ENCODE measurements around the gene CTSZ.

Gene CTSZ

GRCh38 chr20:59031564-59032022 is 24.5 kb upstream of the CTSZ start:
- no peak for DNase-seq

- no peak for DNase-seq
Observed at GRCh38 chr20:59030911-59031563, 24.0 kb upstream of the CTSZ start.

DNA sequence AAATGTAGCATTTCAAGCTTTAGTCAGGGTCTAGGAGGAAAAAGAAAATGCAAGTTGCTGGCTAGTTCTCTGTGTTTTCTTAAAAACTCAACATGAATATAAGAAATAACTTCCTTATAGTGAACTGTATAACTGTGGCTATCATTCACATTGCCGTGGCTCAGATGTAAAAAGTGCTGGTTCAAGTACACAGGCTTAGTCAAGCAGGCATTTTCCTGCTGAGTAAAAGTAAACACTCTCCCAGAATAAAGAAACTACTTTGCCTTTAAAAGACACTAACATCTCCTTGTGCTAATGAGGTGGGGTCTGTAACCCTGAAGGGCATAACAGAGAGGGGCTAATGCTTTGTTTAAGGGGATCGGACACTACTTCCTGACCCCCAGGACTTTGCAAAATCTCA is 21.8 kb upstream of the CTSZ start:
- no peak for DNase-seq

- DNase-seq, result no peak
Observed at GRCh38 chr20:59027741-59028320, 20.8 kb upstream of the CTSZ start.

DNA sequence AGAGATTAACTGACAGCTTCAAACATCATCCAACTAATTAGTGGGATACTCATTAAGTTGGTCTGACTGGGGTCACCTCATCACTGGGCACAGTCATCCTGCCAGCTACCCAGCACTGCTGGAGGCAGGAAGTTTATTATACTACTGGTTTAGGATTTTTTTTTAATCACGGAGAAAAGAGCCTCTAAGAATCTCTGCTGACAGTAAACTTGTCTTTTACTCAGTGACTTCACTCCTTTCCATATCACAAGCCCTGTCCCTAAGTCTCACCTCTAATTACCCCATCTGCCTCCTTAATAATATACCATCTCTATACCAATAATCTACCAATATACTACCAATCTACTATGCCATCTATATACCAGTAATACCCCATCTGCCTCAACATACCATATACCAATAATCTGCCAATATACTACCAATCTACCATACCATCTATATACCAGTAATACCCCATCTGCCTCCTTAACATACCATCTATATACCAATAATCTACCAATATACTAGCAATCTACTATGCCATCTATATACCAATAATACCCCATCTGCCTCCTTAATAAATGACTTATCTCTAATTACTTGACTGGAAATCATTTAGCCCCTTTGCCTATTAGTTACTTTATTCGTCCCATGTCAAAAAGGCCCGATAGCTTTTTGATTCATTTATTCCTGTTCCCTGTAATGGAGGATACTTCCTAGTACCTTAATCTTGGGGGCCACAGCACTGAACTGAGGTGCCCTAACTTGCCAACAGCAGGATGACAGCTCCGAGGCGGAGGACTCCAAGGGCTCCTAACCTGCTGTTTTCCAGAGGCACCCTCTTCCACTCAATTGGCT is 20.1 kb upstream of the CTSZ start:
- DNase-seq, result no peak

GRCh38 chr20:59025511-59025910 is 18.5 kb upstream of the CTSZ start:
- no peak for DNase-seq

DNA sequence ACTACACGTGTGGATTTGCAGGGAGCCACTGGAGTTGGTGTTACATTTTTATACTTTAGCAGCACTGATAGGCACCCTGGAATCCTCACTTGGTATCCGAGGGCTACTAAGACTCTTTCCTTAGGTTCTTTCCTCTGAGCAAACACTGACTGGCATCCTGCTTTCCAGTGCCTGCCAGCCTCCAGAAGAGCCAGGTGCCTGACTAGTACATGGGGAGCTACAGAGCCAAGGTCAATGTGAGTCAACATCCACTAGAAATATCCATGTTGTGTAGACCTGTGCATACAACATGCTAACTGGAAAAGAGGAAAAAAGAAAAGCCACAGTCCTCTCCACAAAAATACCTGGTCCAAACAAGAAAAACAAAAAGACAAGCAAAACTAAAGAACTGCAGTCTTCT is 18.0 kb upstream of the CTSZ start:
- DNase-seq, result no peak

DNA sequence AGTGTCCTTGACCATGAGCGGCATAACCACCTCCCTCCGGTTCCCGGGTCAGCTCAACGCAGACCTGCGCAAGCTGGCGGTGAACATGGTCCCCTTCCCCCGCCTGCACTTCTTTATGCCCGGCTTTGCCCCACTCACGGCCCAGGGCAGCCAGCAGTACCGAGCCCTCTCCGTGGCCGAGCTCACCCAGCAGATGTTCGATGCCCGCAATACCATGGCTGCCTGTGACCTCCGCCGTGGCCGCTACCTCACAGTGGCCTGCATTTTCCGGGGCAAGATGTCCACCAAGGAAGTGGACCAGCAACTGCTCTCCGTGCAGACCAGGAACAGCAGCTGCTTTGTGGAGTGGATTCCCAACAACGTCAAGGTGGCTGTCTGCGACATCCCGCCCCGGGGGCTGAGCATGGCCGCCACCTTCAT is 17.1 kb upstream of the CTSZ start:
- no peak for DNase-seq

- no peak for DNase-seq
Observed at GRCh38 chr20:59023616-59024015, 16.6 kb upstream of the CTSZ start.

DNA sequence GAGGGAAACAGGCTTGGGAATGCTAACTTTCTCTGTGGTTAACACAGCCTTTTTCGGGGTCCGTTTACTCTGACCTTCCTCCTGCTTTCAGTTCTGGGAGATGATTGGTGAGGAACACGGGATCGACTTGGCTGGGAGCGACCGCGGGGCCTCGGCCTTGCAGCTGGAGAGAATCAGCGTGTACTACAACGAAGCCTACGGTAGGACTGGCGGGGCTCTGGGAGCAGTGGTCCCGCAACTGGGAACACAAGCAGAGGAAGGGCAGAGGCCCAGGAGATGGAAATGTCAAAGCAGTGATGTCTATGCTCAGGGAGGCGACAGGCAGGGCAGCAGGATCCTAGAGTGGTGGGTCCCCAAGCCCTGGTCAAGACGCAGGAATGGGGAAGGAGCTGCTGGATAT is 15.7 kb upstream of the CTSZ start:
- DNase-seq, result no peak

DNA sequence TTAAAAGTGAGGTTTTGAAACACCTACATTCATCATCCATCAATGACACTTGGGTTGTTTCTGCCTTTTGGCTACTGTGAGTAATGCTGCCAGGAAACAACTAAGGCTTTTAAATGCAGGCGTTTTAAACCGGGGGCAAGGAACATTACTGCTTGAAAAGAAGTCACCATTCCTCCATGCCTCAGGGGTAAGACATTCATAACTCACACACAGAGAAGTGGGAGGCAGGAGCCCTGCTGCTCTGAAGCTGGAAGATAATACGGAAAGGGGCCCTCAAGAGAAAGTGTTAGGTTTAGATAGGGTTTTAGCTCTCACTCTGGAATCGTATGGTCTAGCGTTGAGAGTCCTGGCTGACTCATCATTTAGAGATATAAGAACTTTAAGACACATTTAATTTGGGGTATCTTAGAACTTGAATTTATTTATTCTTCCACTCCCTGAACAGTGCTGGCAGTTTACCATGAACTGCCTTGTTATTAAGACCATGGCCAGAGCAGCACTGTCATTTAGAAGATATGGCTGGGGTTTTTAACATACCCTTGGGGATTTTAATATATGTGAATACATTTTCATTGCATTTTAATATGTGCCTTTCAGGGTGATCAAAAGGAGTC is 14.0 kb upstream of the CTSZ start:
- DNase-seq, result no peak

DNA sequence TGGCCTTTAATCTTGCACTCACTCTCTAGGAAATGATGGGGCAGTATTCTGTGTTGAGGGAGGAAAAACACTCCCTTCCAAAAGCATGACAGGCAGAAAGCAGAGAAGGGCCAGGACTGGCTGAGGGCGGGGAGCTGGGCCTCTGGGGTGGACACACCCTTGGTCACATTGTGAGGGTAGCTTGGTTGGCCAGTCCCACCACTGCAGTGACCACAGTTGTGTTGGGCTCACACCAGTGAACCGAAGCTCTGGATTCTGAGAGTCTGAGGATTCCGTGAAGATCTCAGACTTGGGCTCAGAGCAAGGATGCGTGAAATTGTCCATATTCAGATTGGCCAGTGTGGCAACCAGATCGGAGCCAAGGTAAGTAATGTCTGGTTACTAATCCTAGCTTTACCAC is 12.2 kb upstream of the CTSZ start, which contains the start of gene TUBB1:
TSS of gene TUBB1 (plus strand) at position 213 of the 400 bp plus-strand sequence. CDS start at position 307, 94 bp downstream.
- no peak for DNase-seq

DNA sequence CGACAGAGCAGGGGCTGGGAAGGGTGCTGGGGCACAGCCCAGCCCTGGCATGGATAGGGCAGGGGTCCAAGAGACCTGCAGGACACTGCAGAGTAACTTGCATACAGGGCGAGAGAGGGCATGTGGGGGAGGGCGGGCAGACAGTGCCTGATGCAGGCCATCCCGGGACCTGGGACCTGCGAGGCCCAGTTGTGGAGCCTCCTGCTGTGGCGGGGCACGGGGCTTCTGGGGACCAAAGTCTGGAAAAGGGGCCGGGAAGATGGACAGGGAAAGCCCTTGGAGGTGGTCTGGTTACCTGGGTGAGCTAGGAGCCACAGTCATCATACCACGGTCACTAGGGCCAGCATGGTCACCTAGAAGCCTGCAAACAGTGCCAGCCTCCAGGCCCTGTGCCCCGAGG is 11.8 kb upstream of the CTSZ start:
- DNase-seq, result no peak

GRCh38 chr20:59017493-59018231 is 10.6 kb upstream of the CTSZ start:
- DNase-seq, result no peak

DNA sequence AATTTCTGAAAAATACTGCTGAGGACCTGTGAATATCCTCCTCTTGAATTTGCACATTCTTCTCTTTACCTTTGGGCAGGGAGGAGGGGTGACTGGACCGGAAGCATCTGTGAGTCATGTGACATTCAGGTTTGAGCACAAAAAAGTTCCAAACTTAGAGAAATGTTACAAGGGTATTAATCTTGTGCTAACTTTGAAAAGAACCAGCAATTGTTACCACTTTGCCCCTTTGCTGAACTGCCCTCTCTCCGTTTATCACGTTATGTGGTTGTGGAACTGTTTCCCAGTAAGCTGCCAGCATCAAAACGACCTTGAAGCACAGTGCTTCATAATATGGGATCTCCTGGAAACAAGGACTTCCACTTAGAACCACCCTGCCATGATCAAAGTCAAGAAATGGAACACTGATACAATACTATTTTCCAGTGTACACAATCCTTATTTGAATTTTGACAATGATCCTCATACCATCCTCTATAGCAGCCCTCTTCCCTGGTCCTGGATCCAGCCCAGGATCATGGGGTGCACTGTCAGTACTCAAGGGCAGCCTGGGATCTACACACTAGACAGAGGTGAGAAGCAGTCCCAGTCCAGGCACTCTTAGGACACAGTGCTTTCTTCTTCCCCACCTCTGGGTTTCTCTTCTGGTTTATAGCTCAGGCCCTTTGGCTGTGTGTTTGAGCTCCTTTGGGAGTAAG is 9.9 kb upstream of the CTSZ start:
- DNase-seq, result no peak

DNA sequence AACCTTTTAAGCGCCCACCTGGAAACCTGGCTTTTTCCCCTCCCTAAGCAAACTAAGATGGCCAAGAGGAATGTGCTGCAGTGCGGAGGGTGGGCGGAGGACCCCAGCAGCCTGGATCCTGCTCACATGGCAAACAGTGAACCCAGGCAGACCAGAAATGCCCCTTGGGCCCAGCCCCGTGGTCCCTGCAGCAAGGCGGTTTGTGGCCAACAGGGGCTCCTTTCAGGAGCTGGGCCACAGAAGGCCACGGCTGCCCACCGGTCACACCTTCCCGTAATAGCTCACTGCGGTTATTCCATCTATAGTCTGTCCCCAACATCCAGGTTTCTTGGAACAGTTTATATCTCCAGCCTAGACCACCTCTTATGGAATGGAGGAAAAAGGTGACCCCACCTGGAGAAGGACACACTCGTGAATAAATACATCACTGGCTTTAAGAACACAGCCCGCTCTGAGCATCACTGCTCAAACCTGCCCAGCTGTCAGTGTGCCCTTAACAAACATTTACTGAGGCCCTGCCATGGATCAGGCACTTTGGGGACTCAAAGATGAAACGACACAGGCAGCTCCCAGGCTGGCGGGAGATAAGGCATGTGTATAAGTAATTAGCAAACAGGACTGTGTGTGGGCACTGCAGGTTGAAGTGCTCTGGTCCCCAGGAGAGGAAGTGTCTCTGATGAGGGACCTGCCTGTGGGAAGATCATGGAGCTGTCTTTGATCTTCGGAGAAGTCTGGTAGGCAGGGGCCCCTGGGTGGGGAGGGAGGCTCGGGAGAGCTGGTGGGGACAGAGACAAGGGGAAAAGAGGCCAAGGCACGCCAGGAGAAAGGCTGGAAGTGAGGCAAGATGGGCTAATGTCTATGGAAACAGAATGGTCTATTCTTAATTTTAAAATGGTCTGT is 9.0 kb upstream of the CTSZ start:
- DNase-seq, result no peak

- DNase-seq, result no peak
Observed at GRCh38 chr20:59015411-59015810, 8.4 kb upstream of the CTSZ start.

- no peak for DNase-seq
Observed at GRCh38 chr20:59014680-59015389, 7.8 kb upstream of the CTSZ start.

- DNase-seq, result no peak
Observed at GRCh38 chr20:59013959-59014608, 7.0 kb upstream of the CTSZ start.

Data from left hindlimb (tissue), 1 donor.